ENCODE data around the gene FMO5.
"Not testable (repeated sequence)": the region's sequence is repeated elsewhere in the genome, so short reads cannot be mapped to it uniquely, and the experiment has no call there.

Gene FMO5, protein sequence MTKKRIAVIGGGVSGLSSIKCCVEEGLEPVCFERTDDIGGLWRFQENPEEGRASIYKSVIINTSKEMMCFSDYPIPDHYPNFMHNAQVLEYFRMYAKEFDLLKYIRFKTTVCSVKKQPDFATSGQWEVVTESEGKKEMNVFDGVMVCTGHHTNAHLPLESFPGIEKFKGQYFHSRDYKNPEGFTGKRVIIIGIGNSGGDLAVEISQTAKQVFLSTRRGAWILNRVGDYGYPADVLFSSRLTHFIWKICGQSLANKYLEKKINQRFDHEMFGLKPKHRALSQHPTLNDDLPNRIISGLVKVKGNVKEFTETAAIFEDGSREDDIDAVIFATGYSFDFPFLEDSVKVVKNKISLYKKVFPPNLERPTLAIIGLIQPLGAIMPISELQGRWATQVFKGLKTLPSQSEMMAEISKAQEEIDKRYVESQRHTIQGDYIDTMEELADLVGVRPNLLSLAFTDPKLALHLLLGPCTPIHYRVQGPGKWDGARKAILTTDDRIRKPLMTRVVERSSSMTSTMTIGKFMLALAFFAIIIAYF

DNA sequence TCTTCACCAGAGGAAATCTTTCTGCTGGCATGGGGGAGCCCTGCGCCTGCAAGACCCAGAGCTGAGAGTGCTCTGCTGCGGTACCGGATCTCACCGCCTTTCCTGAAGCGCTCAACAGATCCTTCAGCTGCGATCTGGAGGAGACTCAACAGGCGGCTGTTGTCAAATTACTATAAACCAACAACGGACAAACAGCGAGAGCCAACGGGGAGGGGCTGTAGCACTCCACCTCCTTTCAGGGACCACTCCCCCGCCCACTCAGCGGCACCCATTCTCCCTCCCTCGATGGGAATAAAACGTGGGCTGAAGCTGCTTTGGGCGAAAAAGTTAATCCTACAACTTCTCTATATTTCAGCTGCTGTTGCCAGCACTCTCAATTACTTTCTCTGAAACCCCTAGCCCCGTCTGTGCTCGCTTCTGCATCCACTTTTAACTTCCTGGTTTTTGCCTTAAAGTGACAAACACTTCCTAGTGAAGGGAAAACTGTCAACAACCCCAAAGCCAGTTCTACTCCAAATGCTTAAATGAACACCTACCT is at the start of gene FMO5:
TSS of gene FMO5 (minus strand) at position 147 of the 538 bp plus-strand sequence. CDS start 310 bp downstream, outside the sequence.
- DNase-seq = no peak

DNA sequence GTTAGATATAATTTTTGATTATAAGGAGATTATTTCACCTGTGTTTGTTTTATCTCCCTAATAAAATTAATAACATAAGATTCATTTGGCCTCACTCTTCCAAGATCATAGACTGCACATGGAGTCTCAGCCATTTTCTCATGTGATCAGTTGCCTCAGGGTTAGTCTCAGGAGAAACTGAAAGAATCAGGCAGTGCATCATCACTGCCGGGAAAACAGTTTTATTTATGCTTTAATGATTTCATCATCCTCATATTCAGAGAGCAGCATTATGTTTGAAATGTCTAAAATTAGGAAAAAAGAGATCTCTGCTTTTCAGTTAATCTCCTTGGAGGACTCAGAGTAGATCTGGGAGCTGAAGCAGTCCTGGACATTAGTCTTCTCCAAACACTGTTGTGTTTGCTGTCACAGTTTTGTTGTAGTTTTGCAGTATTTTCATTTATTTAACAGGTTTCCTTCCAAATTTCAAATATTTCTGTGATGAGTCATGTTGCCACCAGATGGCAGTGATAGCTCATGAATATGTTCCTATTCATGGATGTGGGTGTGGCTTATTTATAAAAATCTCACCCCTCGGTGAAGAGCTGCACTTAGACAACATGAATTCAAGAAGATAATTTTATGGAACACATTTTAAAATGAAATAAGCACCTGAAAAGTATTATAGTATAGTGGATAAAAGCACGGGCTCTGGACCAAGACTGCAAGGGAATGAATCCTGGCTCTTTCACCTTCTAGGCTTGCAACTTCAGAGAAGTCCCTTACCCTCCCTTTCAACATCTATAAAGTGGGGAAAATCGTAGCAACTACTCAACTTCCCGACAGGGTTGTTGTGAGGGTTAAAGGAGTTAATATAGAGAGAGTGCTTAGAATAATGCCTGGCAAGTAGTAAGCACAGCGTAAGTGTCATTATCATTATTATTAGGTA is 48.5 kb upstream of the FMO5 start:
- DNase-seq = no peak

DNA sequence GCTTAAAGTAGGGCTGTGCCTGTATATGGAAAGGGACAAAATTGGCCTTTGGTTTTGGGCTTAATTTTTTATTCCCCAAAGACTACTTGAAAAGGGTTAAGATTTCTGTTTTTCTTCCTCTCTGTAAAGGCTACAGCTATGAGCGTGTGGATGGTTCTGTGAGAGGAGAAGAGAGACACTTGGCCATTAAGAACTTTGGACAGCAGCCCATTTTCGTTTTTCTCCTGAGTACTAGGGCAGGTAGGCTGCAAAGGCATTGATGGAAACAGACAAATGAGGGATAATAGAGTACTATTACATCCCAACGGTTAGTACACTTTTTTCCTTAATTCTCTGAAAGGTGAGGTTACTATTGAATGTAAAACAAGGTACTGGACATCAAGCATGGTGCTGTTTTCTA is 46.9 kb upstream of the FMO5 start:
- DNase-seq = no peak

DNA sequence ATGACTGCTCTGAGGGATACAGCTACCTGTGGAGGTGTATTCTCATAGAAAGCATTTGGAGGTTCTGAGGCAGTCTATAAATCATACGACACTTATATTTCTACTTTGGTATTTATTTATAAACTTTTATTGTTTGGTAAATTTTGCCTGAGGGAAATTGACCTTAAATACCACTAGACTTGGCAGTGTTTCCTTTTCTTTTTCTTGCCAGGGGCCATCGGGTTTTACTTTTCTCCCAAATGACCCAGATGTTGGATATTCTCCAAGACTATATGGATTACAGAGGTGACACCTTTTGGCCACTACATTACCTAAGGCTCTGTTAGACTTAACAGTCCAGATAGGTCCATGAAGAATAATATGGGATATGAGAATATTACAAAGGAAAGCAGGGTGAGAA is 45.6 kb upstream of the FMO5 start:
- DNase-seq = no peak

DNA sequence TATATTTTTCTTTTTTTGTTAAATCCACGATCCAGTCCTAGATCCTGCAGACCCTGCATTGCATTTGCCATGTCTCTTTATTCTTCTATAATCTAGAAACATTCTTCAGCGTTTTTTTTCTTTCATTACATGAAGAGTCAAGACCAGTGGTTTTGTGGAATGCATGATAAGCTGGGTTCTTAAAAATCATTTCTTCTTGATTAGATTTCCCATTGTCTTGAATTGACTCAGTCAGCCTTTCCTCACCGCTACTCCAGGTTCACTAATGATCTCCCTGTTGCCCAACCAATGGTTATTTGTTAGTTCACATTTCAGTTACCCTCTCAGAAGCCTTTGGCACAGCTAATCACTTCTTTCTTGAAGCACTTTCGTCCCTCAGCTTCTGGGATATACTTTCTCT is 42.6 kb upstream of the FMO5 start:
- DNase-seq = no peak

DNA sequence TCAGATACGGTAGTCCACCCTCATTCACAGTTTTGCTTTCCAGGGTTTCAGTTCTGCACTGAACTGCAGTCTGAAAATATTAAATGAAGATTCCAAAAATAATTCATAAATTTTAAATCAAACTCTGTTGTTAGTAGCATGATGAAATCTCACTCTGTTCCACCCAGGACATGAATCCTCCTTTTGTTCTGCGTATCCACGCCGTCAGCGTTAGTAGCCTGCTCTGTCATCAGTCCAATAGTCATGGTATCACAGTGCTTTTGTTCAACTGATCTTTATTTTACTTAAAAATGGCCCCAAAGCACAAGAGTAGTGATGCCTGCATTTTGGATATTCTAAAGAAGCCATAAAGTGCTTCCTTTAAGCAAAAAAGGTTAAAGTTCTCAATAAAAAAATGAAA is 41.2 kb upstream of the FMO5 start:
- no peak for DNase-seq

DNA sequence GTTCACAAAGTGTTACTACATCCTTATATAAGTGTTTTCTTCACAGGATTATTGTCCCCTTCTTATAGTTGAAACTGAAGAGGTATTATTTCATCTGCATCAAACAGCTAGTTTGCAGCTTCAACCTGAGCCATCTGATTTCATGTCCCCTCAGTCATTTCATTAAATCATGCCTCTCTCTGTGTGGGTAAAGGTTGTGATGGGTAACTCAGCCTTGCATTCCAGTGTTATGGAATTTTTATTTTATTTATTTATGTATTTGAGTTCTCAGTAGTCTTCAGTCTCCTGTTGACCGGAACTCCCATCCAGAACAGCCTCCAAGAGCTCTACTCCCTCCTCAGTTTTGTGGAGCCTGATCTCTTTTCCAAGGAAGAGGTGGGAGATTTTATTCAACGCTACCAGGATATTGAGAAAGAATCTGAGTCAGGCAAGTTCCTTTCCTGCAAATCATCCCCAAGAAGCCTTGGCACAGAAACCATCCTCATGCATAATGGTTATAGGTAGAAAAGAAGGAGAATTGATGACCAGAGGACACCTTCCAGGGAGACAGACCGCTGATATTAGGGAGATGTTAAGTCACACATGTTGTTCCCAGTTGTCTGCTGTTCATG is 39.1 kb upstream of the FMO5 start:
- DNase-seq = no peak

DNA sequence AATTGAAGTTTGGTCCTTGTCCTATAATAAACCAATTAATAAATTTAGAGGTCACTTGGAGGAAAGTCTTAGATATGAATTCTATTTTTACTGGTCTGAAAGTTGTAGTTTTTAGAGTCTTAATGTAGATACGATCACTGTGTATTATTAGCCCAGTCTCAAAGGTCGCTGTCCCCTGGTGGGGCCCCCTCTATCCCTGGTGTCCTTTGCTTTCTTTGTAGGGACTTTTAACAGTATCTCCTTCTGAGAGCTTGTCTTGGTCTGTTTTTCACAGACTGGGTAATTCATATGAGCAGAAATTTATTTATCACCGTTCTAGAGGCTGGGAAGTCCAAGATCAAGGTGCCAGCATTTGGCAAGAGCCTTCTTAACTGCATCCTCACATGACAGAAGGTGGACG is 35.8 kb upstream of the FMO5 start:
- DNase-seq = no peak

DNA sequence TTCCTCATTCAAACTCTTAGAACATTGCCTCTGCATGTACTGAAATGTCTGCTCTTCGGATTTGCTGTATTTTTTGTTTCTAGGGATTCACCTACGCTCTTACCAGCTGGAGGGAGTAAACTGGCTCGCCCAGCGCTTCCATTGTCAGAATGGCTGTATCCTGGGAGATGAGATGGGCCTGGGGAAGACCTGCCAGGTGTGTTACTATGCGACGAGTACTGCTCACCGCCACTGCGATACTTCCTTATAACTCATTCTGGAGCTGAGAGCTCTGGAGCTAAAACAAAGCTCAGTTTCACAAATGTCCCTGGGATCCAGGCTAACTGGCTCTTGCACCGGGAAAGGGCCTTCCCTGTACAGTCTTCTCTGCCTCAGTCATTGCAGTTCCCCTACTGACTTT is 27.4 kb upstream of the FMO5 start:
- DNase-seq = no peak

DNA sequence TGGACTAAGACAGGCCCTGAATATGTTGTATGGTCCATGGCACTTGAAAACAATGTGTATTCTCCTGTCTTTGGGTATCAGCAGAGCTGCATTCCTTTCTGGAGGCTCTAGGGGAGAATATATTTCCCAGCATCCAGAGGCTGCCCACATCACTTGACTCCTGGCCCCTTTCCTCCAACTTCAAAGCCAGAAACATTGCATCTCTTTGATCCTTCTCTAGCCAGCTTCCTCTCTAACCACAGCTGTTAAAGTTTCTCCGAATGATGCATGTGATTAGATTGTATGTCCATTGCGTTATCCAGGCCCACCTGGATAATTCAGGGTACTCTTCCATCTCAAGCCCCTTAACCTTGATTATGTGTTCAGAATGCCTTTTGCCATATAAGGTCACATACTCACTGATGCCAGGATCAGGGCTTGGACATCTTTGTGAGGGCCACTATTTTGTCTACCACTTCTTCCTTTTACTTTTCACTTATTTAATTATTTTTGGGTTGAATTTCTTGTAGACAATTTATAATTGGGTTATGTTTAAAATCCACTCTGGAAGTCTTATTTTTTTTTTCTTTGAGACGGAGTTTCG is 22.6 kb upstream of the FMO5 start:
- no peak for DNase-seq

DNA sequence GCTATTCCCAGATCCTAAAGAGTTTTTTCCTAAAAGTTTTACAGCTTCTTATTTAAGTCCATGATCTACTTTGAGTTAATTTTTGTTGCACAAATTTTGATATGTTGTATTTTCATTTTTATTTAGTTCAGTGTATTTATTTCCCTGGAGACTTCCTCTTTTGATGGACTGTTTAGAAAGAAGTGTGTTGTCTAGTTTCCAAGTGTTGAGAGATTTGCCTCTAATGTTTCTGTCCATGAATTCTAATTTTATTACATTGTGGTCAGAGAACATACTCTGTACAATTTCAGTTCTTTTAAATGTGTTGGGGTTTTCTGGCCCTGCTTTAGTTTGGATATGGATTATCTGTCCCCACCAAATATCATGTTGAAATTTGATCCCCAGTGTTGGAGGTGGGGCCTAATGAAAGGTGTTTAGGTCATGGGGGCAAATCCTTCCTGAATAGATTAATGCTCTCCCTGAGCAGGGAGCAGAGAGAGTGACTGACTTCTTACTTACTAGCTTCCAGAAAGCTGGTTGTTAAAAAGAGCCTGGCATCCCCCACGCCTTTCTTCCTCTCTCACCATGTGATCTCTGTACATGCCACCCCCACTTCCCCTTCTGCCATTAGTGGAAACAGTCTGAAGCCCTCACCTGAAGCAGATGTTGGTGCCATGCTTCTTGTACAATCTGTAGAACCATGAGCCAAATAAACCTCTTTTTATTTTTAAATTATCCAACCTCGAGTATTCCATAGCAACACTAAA is 21.9 kb upstream of the FMO5 start:
- no peak for DNase-seq

DNA sequence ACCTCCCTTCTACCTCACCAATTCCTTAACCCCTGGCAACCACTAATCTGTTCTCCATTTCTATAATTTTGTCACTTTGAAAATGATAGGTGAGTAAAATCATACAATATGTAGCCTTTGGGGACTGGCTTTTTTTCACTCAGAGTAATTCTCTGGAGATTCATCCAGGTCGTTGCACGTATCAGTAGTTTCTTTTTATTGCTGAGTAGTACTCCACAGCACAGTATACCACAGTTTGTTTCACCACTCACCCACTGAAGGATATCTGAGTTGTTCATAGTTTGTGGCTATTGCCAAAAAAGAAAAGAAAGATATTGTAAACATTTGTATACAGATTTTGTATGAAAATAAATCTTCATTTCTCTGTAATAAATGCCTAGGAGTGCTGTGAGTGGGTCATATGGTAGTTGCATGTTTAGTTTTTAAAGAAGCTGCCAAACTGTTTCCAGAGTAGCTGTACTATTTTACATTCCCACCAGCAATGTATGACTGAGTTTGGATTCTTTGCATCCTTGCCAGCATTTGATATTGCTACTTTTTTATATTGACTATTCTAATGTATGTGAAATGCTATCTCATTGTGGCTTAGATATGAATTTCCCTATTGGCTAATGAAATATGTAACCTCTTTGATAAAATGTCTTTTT is 21.0 kb upstream of the FMO5 start:
- no peak for DNase-seq

DNA sequence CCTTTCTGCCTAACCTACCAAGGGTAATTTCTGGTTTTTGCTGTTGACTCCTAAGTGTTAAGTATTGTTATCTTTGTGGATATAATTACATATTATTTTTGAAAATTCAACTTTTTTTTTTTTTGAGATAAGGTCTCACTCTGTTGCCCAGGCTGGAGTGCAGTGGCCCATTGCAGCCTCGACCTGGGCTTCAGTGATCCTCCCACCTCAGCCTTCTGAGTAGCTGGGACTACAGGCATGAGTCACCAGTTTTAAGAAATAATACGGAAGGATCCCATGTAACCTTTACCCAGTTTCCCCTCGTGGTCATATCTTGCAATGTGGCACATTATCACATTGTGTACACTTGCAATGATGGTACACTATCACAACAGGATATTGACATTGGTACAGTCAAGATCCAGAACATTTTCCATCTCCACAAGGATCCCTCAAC is 20.5 kb upstream of the FMO5 start:
- DNase-seq = no peak

DNA sequence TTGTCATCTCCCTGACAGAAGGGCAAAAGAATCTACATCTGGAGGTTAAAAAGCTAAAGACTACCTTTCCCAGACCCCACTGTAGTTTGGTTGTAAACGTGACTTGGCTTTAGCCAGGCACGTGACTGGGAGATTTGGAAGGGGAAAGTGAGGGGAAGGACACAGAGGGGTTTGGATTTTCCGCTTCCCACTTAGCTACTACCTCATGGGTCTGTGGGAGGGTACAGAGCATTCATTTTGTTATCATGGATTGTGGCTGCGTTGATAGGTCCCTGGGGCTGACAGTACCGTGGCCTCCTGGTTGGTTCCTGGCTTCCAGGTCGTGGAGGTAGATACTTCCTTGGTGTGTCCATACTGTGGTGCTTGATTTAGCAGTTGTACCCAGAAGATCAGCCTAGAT is 20.0 kb upstream of the FMO5 start:
- DNase-seq = no peak

DNA sequence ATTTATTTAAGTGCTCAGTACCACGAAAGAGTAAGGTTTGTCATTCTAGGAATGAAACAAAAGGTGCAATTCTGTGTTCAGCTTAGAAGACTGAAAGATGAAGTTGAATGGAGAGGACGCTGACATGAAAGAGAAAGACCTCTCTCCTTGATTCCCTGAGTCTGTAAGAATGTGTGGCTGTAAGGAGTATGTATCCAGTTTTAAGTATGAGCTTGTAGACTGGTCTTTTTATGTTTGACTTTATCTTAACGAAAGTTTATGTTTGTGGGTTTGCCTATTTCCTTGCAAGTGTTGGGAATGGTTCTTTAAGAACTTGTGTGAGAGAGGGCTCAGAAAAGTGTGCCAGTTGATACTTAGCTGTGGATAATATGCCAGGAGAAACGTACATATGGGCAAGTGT is 18.7 kb upstream of the FMO5 start:
- no peak for DNase-seq

DNA sequence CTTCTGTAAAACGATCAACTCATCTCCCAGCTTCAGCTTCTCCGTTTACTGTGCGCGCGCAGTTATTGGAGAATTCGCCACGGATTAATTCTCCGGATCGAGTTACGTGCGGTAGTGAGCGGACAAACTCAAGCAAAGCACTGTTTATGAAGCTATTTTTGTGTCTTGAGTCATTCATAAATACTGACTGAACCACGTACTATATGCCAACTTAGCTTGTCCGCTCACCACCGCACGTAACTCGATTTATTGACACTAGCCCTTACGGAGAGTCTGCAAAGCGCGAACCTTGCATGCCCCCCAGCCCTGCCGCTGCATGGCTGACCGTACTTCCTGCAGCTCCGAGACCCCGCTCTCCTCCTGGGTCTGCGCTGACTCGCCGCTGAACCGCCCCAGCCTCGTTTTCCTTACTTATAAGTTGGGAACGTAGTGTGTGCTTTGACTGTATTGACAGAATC is 18.1 kb upstream of the FMO5 start:
- DNase-seq = no peak

DNA sequence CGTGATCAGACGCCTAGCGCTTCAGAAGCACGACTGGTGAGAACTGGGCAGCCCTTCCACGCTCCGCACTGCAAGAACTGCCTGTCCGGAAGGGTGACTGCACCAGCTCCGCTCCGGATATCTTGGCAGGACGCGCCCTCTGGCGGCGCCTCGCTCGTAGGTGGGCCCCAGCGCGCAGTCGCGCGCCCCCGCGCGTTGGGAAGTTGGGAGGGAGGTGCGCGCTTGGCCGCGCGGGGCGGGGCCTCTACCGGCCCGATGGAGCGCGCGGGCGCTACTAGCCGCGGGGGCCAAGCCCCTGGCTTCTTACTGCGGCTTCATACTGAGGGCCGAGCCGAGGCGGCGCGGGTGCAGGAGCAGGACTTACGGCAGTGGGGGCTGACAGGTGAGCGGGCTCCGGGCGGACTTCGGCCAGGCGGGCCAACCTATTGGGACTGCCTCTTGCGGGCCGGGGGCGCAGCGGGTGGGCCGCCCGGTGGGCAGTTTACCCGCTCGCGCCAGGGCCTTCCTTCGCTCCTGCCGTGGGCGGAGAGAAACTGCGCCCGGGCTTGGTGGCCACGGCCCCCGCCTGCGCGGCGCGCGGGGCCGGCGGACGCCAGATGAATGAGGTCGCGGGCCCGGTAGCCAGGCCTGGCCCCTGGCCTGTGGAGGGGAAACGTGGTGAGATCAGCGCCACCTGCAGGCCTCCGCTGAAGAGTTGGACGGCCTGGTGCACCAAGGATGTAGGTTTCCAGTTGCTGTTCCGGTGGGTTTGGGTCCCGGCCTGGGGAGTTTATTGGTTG is 17.5 kb upstream of the FMO5 start, which contains the start of gene CHD1L:
TSS of gene CHD1L (plus strand) at position 236 of the 779 bp plus-strand sequence. CDS start at position 256, 20 bp downstream.
- DNase-seq = peak; percentile 72

DNA sequence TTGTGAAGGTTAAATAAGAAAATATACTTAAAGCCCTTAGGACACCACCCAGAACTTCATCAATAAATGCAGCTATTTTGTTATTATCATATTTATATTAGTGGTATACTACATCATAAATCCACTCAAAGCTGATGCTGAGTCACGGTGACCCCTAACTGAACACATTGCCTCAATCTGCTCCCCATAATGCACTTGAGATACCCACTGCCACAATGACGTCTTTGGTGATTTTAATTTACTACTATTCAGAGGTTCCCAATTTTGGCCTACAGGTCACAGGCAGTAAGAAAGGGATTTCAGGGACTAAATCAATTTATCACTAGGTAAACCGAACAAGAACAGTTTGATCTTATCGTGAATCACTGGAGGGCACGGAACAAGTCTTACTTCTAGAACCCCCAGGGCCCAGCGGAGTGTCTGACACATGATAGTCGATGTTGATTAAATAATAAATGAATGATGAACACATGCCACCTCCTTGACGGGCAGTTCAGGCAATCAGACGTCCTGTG is 16.9 kb upstream of the FMO5 start:
- no peak for DNase-seq

DNA sequence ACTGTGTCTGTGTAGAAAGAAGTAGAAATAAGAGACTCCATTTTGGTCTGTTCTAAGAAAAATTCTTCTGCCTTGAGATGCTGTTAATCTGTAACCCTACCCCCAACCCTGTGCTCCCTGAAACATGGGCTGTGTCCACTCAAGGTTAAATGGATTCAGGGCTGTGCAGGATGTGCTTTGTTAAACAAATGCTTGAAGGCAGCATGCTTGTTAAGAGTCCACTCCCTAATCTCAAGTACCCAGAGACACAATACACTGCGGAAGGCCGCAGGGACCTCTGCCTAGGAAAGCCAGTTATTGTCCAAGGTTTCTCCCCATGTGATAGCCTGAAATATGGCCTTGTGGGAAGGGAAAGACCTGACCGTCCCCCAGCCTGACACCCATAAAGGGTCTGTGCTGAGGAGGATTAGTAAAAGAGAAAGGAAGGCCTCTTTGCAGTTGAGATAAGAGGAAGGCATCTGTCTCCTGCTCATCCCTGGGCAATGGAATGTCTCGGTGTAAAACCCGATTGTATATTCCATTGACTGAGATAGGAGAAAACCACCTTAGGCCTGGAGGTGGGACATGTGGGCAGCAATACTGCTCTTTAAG is 15.1 kb upstream of the FMO5 start:
- not testable (repeated sequence) for DNase-seq
